ENCODE measurements around the gene ZNFX1. TPM values are rescaled to one million over a fixed set of nuclear protein-coding genes. Genes with fewer than 3 reads are reported as not detected.

Gene ZNFX1
- total RNA-seq, 4 donors from 2014 or later = 20.0 to 46.2 (median 26.3) TPM

DNA sequence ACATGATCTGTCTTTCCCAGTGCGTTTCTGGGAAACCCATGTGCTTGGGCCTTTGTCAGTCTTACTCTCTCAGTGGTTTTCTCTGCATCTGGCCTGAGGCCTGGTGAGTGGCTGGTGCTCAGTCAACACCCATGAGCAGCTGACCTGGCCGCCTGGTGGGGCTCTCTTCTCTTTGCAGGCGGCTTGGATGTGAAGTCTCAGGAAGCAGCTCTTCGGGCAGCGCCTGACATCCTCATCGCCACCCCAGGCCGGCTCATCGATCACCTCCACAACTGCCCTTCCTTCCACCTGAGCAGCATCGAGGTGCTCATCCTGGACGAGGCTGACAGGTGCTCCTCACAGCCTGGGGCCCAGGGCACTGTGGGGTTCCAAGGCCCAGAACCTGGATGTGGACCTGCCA is 47.8 kb downstream of the ZNFX1 start:
- H3K36me3 ChIP-seq = no peaks in the 10 kb centered on the region
- H3K4me1 ChIP-seq = no peaks in the 10 kb centered on the region
- no peak for DNase-seq
- TF ChIP-seq POLR2A (IDR thresholded peaks at IDR 0.05) = no peak
- H3K27me3 ChIP-seq = no peaks in the 10 kb centered on the region
- H3K27ac ChIP-seq = no peak overlapping the region
- H3K4me3 ChIP-seq = no peak overlapping the region
- no peaks in the 10 kb centered on the region for H3K9me3 ChIP-seq
- intact Hi-C loops (cut with DNase I; ENCODE audit: low total_unique reads) = no loop called here

DNA sequence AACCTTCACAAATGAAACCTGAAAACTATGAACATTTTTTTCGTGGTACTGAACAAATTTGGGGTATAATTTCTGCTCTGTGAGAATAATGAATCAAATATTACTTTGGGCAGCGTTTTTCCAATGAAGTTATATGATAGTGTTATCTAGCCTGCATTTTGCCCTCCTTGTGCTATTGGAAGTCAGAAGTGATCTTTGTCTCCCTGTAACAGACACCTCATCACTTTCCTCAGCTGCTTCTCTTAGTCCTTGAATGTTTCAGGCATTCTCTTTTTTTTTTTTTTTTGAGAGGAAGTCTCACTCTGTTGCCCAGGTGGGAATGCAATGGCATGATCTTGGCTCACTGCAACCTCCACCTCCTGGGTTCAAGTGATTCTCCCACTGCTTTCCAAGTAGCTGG is 48.5 kb downstream of the ZNFX1 start:
- Histone ChIP-seq H3K4me1 (no peaks in the 10 kb centered on the region), H3K4me3 (no peak overlapping the region), H3K9me3 (no peaks in the 10 kb centered on the region), H3K36me3 (no peaks in the 10 kb centered on the region), H3K27ac (no peak overlapping the region), H3K27me3 (no peaks in the 10 kb centered on the region)
- no peak for TF ChIP-seq POLR2A (IDR thresholded peaks at IDR 0.05)
- no peak for TF ChIP-seq CTCF (IDR thresholded peaks at IDR 0.05)
- no peak for DNase-seq
- intact Hi-C loops (cut with DNase I; ENCODE audit: low total_unique reads) = no loop called here

DNA sequence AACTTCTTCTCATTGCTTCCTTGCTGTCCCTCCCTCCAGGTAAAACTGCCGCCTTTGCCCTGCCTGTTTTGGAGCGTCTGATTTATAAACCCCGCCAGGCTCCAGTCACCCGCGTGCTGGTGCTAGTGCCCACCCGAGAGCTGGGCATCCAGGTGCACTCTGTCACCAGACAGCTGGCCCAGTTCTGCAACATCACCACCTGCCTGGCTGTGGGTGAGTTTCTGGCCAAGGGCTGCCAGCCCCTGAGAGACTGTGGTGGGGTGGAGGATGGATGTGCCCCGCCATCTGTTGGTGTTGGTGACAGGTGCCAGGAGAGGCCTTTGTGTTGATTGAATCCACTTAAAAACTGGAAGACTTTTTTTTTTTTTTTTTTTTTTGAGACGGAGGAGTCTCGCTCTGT is 49.2 kb downstream of the ZNFX1 start:
- H3K9me3 ChIP-seq = no peaks in the 10 kb centered on the region
- H3K4me1 ChIP-seq = no peaks in the 10 kb centered on the region
- H3K36me3 ChIP-seq = no peaks in the 10 kb centered on the region
- DNase-seq = no peak
- no peak overlapping the region for H3K27ac ChIP-seq
- no peak overlapping the region for H3K4me3 ChIP-seq
- intact Hi-C loops (cut with DNase I; ENCODE audit: low total_unique reads) = no loop called here
- TF ChIP-seq POLR2A (IDR thresholded peaks at IDR 0.05) (no peak), CTCF (IDR thresholded peaks at IDR 0.05) (no peak)
- H3K27me3 ChIP-seq = no peaks in the 10 kb centered on the region

DNA sequence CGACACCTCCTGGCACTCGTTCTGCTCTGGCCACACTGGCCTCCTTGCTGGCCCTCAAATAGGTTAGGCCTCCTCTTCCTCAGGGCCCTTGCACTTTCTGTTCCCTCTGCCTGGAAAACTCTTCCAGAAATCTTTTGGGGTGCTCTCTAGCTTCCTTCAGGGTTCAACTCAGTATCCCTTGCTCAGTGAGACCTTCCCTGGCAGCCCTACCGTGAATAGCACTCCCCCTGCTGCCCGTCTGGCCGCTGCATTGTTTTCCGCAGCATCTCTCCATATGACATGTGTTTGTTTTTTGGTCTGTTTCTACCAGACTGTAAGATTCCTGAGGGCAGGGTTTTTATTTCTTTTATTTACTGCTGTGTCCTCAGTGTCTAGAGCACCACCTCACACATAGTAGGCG is 52.0 kb downstream of the ZNFX1 start:
- no peak for DNase-seq
- no peaks in the 10 kb centered on the region for H3K27me3 ChIP-seq
- H3K9me3 ChIP-seq = no peaks in the 10 kb centered on the region
- H3K27ac ChIP-seq = no peak overlapping the region
- H3K4me1 ChIP-seq = no peaks in the 10 kb centered on the region
- no peak overlapping the region for H3K4me3 ChIP-seq
- TF ChIP-seq CTCF (IDR thresholded peaks at IDR 0.05) (no peak), POLR2A (IDR thresholded peaks at IDR 0.05) (no peak)
- H3K36me3 ChIP-seq = no peaks in the 10 kb centered on the region
- intact Hi-C loops (cut with DNase I; ENCODE audit: low total_unique reads) = no loop called here

DNA sequence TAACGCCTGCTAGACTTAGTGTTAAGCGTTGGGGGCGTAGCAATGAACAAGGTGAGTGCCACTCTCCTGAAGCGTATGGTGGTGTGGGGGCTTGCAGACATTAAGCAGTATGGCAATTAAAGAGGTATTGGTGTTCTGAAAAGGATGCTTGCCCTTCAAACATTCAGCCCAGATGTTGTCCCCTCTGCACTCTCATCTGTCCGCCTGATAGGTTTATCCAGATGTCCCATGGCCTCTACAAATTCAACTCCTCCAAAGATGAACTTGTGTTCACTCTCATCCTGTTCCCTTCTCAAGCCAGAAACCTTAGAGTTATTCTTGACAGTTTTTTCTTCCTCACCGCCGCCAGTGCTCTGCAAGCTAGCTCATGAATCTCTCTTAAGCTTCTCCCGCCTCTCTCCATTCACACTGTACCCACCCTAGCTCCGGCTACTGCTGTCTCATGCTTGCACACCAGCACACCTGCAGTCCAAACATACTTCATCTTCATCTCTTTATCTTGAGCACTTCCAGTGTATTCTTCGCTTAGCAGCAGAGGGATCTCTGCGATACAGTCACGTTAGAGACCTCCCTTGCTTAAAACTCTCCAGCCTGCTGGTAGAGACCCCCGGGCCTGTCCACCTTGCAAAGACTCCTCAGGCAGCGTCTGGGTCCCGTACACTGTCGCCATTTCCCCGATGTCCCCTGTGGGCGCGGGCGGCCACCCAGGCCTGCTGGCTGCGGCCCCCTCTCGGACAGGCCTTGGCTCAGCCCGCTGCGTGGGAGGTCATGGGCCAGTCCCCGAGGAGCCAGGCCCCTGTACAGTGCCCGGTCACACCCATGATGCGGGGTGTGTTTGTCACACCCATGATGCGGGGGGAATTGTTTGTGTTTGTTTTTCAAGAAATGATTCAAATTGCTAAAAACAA is 57.7 kb downstream of the ZNFX1 start:
- peak overlapping the region; percentile 76 to 89 for H3K4me3 ChIP-seq
- intact Hi-C loops (cut with DNase I; ENCODE audit: low total_unique reads) = loop anchor here (5.0 kb wide), 1 partner anchor 88 kb away; no protein-coding TSS in a partner anchor
- DNase-seq = peak in 1 of 2 donors; percentile 18
- no peaks in the 10 kb centered on the region for H3K4me1 ChIP-seq
- peak overlapping the region; percentile 86 to 92 for H3K27ac ChIP-seq
- TF ChIP-seq POLR2A (IDR thresholded peaks at IDR 0.05) = no peak
- TF ChIP-seq CTCF (IDR thresholded peaks at IDR 0.05) = no peak
- H3K36me3 ChIP-seq = no peaks in the 10 kb centered on the region
- no peaks in the 10 kb centered on the region for H3K9me3 ChIP-seq
- H3K27me3 ChIP-seq = no peaks in the 10 kb centered on the region
